ENCODE results near the gene OR2T3.
"Not testable (repeated sequence)": the region's sequence is repeated elsewhere in the genome, so short reads cannot be mapped to it uniquely, and the experiment has no call there.

OR2T3 gene

GRCh38 chr1:248472111-248472510, 1.0 kb upstream of the OR2T3 start:
- DNase-seq (ENCODE audit: low read depth), result not testable (repeated sequence)

GRCh38 chr1:248475660-248476059, 2.5 kb downstream of the OR2T3 start:
- DNase-seq (ENCODE audit: low read depth), result not testable (repeated sequence)

- not testable (repeated sequence) for DNase-seq (ENCODE audit: low read depth)
These were observed 8.8 kb downstream of the OR2T3 start for GRCh38 chr1:248481686-248482579.

- not testable (repeated sequence) for DNase-seq (ENCODE audit: low read depth)
These were observed 15.1 kb downstream of the OR2T3 start, which contains the start of gene OR2T5 for GRCh38 chr1:248488289-248488688. TSS of gene OR2T5 (plus strand) at chr1:248488589. CDS start at chr1:248488589, 0 bp downstream.

- DNase-seq (ENCODE audit: low read depth), result not testable (repeated sequence)
These were observed 23.5 kb downstream of the OR2T3 start for GRCh38 chr1:248496661-248497060.

GRCh38 chr1:248500305-248501035, 27.3 kb downstream of the OR2T3 start:
- DNase-seq (ENCODE audit: low read depth), result not testable (repeated sequence)

GRCh38 chr1:248507773-248508172, 34.6 kb downstream of the OR2T3 start, which contains the start of gene OR2G6:
TSS of gene OR2G6 (plus strand) at chr1:248508073. CDS start at chr1:248521647, 13,574 bp downstream.
- not testable (repeated sequence) for DNase-seq (ENCODE audit: low read depth)

- DNase-seq (ENCODE audit: low read depth), result not testable (repeated sequence)
These were observed 37.1 kb downstream of the OR2T3 start for GRCh38 chr1:248510217-248510616.

- no peak for DNase-seq (ENCODE audit: low read depth)
These were observed 48.7 kb downstream of the OR2T3 start for GRCh38 chr1:248521856-248522255.

Measured in stimulated activated CD8-positive, alpha-beta memory T cell treated with anti-CD3 and anti-CD28 coated beads, Interleukin-15, amount 100 ng/mL, for 24 hours (primary cell).